GM21360 (cell line): Measurements from ENCODE around the gene TM9SF4.
A peak's percentile ranks its signal among the peaks of the same experiment; 100 is the strongest.

Source experiments
- ATAC-seq: cut with Tn5 transposase; IDR thresholded peaks from one replicate; pipeline ENCODE4 v1.9.1; 2021; ENCODE audit warnings: mild to moderate bottlenecking, moderate library complexity; ENCODE audit not compliant: unreplicated experiment

Gene TM9SF4

DNA sequence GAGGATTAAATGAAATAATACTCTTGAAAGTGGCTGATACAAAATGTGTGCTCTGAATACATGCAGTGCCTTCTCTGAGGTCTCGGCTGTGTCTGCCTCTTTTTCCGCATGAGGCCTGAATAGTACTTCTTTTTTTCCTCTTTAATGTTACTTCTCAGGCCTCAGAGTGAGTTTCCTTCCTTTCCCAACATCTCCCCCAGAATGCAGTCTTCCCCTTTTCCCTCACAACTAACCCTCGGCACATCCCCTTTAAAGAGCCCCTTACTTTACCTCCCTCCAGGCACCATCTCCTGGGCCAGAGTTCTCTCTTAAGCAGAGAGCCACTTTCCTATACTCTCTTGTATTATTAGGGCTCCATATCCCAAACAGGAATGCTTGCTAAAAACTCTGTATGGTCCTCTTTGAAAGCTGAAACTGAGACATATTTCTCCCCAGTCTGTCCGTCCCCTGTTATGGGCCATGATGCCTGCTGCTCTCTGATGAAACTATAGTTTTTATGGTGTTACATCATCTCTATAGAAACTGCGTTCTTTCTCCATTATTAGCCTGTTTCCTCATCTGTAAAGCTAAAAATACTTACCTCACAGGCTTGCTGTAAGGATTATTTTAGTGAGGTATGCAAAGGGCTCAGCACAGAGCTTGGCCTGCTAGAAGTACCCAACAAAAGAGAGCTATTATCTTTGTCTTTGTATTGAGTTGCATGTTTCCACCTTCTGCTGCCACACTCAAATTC is 95.8 kb downstream of the TM9SF4 start:
- no peak for ATAC-seq

DNA sequence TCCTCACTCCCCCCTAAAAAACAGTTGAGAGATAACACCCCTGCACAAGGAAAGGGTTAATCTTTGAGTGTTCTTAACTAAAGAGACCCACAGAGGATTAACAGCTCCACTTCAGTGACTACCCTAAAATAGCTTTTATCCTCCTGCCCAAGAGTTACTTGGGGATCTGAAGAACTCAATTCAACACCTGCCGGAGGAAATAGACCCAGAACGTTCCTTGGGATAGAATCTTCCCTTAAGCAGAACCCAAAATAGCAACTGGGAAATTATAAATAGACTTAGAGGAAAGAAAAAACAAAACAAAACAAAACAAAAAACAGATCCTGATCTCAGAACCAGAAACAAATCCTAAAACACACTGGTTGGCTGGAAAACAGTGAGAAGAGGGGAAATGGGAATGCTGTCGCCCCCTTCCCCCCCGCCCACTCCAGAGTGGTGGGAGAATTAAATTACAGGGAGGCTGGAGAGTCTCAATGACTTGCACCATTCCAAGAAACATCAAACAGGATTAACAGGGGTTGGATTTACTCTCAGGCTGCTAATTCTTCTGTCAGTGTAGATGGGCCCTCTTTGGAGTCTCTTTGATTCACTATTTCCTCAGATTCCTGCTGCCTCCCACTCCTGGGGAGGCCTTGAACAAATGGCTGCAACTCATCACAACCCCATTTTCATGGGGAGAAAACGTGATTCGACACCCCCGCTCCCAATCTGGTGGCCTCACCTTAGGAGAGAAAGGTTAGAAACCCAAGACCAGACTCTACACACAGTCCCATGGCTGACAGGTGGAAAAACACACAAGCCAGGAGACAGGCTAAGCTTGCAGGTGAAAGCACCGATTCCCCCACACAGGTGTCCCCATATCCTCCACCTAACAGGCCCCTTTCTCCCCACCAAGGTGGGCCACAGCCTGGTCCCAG is 96.6 kb downstream of the TM9SF4 start:
- no peak for ATAC-seq

DNA sequence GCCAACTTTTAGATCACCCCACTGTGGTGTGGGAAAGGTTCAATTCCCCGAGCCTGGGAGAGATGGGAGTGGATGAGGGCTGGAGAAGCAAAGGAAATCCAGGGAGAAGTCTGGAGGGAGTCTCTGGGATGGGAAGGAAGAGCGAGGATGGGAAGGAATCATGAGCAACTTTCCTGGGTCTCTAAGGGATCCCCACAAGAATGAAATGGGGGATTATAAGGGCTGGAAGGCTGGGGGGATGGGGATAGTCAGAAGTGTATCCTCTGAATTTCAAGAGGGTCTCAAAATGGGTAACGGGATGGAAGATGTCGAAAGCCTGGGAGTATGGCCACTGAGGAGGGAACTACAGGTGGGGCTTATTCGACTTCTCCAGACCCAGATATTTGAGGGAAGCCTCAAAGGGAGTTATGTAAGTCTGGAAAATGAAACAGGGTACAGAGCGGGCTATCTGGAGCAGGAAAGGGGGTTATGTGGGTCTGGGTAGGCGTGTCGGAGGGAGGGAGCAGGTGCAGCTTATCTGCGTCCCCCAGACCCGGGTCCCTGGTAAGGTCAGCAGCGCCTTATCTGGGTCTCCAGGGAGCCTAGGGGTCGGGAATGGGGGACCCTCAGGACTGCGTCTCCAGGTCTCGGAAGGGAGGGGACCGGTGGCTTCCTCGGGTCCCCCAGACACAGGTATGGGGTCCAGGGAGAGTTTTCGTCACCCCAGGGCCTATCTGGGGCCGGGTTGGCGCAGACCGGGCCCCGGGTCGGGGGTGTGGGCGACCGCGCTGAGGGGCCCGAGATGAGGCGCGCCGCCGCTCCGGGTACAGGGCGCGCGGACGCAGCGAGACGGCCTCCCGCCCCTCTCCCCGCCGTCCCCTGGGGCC is 97.5 kb downstream of the TM9SF4 start:
- ATAC-seq, result peak; percentile 15

DNA sequence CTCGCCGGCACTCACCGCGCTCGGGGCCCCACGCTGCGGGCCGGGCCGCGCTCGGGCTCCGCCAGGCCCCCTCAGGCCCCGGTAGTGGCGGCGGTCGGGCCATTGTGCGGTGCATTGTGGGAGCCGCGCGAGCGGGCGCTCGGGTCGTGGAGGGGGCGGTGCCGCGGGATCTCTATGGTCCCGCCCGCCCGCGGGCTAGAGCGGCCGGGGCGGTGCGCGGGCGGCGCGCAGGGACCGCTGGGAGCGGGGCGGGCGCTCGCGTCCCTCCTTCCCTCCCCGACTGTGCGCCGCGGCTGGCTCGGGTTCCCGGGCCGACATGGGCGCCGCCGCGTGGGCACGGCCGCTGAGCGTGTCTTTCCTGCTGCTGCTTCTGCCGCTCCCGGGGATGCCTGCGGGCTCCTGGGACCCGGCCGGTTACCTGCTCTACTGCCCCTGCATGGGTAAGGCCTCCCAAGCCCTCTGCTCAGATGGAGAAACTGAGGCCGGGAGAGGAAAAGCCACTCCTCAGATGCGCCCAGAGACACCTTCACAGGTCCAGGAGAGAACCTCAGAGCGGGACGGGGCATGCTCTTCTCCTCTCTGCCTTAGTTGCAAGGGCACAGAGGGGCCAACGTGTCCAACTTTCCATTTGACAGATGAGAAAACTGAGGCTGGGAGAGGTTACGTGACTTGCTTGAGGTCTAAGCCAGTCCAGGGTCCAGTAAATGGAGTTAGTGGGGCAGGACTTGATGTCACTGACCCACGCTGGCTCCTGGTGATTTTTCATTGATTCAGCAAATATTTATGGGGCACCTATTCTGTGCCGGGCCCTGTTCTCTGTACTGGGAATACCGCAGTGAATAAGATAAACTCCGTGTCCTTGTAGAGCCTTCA is 98.3 kb downstream of the TM9SF4 start, which contains the start of the genes PLAGL2 and POFUT1:
Gene PLAGL2 (minus strand): TSS at position 118 of the 873 bp plus-strand sequence. CDS start 5,565 bp downstream, outside the sequence.
Gene POFUT1 (plus strand): TSS at position 255 of the 873 bp plus-strand sequence. CDS start 62 bp downstream, at position 317.
- peak; percentile 87 for ATAC-seq

DNA sequence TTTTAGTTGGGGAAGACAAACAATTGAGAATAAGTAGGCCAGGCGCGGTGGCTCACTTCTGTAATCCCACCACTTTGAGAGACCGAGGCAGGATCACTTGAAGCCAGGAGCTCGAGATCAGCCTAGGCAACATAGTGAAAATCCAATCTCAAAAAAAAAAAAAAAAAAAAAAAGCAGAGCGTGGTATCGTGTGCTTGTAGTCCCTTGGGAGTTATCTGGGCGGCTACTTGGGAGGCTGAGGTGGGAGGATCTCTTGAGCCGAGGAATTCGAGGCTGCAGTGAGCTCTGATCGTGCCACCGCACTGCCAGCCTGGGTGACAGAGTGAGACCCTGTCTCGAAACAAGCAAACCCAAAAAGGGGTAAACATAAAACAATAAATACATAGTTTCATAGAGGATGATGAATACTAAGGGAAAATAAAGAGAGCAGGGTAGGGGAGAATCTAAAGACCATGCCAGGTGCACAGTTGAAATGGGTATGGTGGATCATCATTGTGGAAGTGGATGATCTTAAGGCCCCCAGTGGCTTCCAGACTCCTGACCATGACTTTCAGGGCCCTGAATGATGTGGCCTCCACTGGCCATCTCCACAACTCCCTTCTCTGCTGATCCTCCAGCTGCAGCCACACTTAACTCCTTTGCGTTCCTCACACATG is 99.1 kb downstream of the TM9SF4 start:
- no peak for ATAC-seq

DNA sequence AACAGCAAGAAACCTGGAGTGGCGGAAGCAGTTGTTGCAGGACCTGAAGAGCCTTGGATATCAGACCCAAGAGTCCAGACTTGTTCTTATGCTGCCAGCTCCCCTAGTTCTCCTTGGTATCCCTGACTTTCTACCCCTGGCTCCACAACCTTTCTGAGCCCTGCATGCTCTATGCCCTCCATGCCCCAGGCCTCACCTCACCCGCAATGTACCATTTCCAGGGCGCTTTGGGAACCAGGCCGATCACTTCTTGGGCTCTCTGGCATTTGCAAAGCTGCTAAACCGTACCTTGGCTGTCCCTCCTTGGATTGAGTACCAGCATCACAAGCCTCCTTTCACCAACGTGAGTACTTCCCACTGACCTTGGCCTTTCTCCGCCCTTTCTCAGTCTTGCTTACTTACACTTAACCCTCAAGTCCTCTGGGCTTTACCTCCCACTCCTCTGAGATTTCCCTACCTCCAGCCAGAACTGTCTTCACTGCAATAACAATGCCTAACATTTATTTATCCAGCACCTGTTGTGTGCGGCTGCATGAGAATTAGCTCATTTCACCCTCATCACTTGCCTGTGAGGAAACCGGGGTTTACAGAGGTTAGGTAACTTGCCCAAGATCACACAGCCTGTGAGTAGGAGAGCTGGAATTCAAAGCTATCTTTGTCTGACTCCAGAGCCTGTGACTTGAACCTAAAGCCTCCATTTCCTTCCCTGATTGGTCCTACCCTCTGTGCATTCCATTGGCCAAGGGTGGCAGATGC is 100.5 kb downstream of the TM9SF4 start:
- ATAC-seq, result no peak

DNA sequence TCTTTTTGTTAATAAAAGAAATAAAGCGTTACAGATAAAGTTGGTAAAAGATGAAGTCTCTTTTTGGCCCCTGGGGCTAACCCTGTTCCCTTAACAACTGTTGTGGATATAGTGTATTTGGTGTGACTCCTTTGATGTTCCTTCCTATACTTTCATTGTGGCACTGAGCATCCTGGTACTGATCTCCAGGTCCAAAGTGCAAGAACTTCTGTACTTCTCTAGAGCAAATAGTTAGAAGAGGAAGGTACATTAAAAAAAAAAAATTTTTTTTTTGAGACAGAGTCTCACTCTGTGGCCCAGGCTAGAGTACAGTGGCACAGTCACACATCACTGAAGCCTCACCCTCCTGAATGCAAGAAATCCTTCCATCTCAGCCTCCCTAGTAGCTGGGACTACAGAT is 104.4 kb downstream of the TM9SF4 start:
- no peak for ATAC-seq

DNA sequence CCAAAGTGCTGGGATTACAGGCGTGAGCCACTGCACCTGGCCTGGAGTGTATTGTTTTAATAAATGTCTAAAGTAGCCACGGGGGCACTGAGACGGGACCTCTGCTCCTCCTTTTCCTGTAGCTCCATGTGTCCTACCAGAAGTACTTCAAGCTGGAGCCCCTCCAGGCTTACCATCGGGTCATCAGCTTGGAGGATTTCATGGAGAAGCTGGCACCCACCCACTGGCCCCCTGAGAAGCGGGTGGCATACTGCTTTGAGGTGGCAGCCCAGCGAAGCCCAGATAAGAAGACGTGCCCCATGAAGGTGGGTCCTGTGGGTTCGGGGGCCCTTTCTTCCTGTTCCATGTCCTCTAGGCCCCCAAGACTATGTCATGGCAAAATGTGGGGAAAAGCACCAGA is 105.6 kb downstream of the TM9SF4 start:
- no peak for ATAC-seq

DNA sequence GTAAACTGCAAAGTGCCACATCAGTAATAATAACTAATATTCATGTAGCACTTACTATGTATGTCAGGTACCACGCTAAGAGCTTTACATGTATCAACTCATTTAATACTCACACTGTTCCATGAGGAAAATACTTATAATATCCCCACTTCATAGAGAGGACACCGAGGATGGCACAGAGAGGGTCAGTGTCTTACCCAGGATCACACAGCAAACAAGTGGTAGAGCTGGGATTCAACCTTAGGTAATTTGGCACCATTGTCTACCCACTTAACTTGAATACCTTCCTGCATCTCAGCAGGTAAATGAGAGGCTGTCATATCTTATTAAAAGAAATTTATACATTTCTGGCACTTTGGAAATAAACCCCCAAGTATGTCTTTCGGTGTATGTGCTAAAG is 106.2 kb downstream of the TM9SF4 start:
- no peak for ATAC-seq

DNA sequence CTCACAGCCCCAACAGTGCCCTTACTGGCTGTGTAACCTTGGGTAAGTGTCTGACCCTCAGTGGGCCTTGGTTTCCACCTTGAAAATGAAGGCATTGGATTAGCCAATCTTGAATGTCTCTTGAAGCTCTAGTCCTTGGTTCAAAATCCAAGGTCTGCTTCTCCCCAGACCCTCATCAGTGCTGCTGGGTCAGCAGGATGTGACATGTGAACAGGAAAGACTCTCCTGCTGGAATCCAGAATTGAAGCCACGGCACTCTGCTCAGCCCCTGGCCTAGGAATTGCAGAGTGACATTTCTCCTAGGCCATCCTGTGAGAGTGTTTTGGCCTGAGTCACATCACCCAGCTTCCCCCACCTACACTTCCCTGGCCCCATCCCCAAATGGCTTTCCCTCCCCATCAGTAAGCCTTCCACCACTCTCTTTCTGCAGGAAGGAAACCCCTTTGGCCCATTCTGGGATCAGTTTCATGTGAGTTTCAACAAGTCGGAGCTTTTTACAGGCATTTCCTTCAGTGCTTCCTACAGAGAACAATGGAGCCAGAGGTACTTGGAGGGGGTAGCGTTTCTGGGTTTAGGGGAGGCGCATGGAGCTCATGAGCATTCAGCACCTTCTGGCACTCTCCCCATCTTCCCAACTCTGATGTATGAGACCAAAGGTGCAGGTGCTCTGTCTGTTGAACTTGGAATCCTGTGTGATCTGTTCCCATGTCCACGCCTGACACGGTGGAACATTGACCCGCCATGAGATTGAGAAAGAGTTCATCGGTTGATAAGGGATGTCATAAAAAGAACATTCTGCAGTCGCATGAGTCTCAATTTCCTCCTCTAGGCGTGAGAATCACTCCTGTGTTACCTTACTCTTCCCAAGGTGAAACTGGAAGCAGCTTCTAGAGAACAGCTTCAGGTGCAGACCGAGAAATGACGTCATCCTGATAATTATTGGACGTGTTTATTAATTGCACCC is 106.9 kb downstream of the TM9SF4 start:
- ATAC-seq, result no peak
